NT2/D1 (cell line): ENCODE results near the gene HPCAL1.

Experiments
- DNase-seq: peaks from one replicate; pipeline ENCODE4 v3.0.0-alpha.2; 2011; ENCODE audit warnings: low read depth, low spot score
- H3K27me3 ChIP-seq: 2 replicates; pipeline ENCODE4 v1.6.0; 2011; ENCODE audit warnings: mild to moderate bottlenecking; ENCODE audit not compliant: insufficient read length, insufficient read depth
- H3K36me3 ChIP-seq: 2 replicates; pipeline ENCODE4 v1.6.1; 2011; ENCODE audit warnings: mild to moderate bottlenecking, low read length, mixed read lengths; ENCODE audit not compliant: insufficient read depth, insufficient read length
- H3K4me1 ChIP-seq: 2 replicates; pipeline ENCODE4 v1.5.1; 2011; ENCODE audit not compliant: insufficient read depth, insufficient read length
- H3K4me3 ChIP-seq: 2 replicates; pipeline ENCODE4 v1.5.1; 2011; ENCODE audit warnings: low read depth; ENCODE audit not compliant: insufficient read length
- H3K9ac ChIP-seq: 2 replicates; pipeline ENCODE4 v1.6.0; 2011; ENCODE audit warnings: low read depth; ENCODE audit not compliant: insufficient read length
- H3K9me3 ChIP-seq: 2 replicates; pipeline ENCODE4 v1.5.1; 2011; ENCODE audit warnings: mild to moderate bottlenecking, low read length; ENCODE audit not compliant: insufficient read depth
- SUZ12 ChIP-seq: IDR thresholded peaks from 2 replicates; pipeline ENCODE4 v1.6.1; 2011; ENCODE audit not compliant: insufficient read length, insufficient read depth; ENCODE audit errors: extremely low read depth
- YY1 ChIP-seq: IDR thresholded peaks from 2 replicates; pipeline ENCODE4 v1.6.1; 2011; ENCODE audit not compliant: insufficient read length, insufficient read depth
- ZNF274 ChIP-seq: IDR thresholded peaks from 2 replicates; pipeline ENCODE4 v1.6.1; 2011; ENCODE audit warnings: mild to moderate bottlenecking, low read depth, low read length

HPCAL1 gene

GRCh38 chr2:10380048-10380926 is 77.6 kb downstream of the HPCAL1 start:
- no peak for DNase-seq
- Histone ChIP-seq H3K9me3 (no peaks in the 10 kb centered on the region), H3K36me3 (no peaks in the 10 kb centered on the region), H3K27me3 (no peaks in the 10 kb centered on the region), H3K9ac (no peak overlapping the region), H3K4me1 (peaks cover 9% of the 10 kb centered on the region), H3K4me3 (no peak overlapping the region)
- TF ChIP-seq YY1 (no peak), SUZ12 (no peak), ZNF274 (no peak)

- DNase-seq: no peak
- Histone ChIP-seq H3K9me3 (no peaks in the 10 kb centered on the region), H3K4me1 (peaks cover 19% of the 10 kb centered on the region), H3K27me3 (no peaks in the 10 kb centered on the region), H3K9ac (no peak overlapping the region), H3K4me3 (no peak overlapping the region), H3K36me3 (no peaks in the 10 kb centered on the region)
- TF ChIP-seq SUZ12 (no peak), ZNF274 (no peak), YY1 (no peak)
Measured at GRCh38 chr2:10381997-10382353, 79.3 kb downstream of the HPCAL1 start.

DNA sequence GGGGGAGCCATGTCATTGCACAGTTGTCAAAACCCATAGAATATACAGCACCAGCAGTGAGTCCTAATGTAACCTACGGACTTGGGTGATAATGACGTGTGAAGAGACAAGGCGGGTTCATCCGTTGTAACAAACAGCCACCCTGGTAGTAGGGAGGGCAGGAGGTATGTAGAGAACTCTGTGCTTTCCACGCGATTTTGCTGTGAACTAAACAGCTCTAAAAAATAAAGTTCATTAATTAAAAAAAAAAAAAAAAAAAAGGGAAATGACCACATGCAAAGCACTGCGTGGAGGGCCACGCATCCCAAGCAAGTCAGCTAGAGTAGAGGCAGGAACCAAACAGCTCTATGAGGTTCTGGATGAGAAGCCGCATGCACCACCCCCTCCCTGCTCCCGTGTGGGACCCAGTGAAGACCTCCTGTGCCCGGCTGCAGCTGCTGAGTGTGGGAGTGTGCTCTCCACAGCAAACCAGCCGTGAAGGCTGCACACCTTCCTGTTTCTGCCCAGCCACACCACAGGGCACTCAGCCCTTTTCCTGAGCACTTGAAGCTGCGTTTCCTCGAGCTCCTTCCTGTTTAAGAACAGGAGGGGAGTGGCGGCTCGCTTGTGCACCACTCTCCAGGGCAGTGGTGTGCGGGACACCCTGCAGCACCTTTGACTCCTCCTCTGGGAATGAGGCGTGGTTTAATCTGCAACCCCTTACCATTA is 79.8 kb downstream of the HPCAL1 start:
- no peak for TF ChIP-seq SUZ12
- H3K4me3 ChIP-seq: no peak overlapping the region
- DNase-seq: no peak
- H3K4me1 ChIP-seq: peaks cover 20% of the 10 kb centered on the region
- H3K36me3 ChIP-seq: no peaks in the 10 kb centered on the region
- H3K27me3 ChIP-seq: no peaks in the 10 kb centered on the region
- no peaks in the 10 kb centered on the region for H3K9me3 ChIP-seq
- H3K9ac ChIP-seq: peak overlapping the region; percentile 32

DNA sequence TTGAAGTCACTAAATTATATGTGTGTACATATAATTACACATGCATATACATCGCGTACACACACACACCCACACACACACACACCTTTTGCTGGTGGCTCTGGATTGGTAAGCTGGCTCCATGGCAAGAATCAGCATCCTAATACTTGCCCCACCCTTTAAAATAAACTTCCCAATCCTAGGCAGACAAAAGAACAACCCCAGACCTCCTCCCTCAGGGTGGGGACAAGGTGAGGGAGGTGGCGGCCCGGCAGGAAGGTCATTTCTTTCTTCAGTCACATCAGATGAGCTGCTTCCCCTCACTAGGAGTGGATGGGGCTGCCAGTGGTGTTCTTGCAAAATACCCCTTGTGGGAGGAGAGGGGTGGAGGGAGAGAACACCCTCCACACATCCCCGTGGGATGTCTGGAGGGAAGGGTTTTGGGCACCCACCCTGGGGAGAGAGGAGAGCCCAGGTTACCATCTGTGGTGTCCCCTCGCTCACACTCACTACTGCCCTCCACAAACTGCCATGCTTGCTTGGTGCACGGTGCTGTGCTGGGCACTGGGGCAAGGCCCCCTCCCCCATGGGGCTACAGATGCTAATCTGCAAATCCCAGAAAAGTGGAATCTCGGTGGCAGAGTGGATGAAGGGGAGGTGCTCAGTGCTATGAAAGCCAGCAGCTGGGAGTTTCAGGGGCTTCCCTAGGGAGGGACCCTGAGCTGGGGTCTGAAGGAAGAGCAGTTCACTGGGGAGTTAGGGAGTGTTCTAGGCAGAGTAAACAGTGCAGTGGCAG is 81.4 kb downstream of the HPCAL1 start:
- Histone ChIP-seq H3K9ac (no peak overlapping the region), H3K36me3 (no peaks in the 10 kb centered on the region), H3K4me1 (peaks cover 20% of the 10 kb centered on the region), H3K9me3 (no peaks in the 10 kb centered on the region), H3K27me3 (no peaks in the 10 kb centered on the region), H3K4me3 (no peak overlapping the region)
- no peak for TF ChIP-seq ZNF274
- no peak for TF ChIP-seq YY1
- TF ChIP-seq SUZ12: no peak
- no peak for DNase-seq

- no peaks in the 10 kb centered on the region for H3K27me3 ChIP-seq
- H3K4me1 ChIP-seq: peaks cover 20% of the 10 kb centered on the region
- H3K9ac ChIP-seq: no peak overlapping the region
- no peaks in the 10 kb centered on the region for H3K9me3 ChIP-seq
- DNase-seq: no peak
- H3K36me3 ChIP-seq: no peaks in the 10 kb centered on the region
- TF ChIP-seq ZNF274: no peak
- TF ChIP-seq YY1: no peak
- TF ChIP-seq SUZ12: no peak
- no peak overlapping the region for H3K4me3 ChIP-seq
Measured at GRCh38 chr2:10385501-10385900, 82.8 kb downstream of the HPCAL1 start.

- peaks cover 20% of the 10 kb centered on the region for H3K4me1 ChIP-seq
- DNase-seq: no peak
- H3K4me3 ChIP-seq: no peak overlapping the region
- H3K27me3 ChIP-seq: no peaks in the 10 kb centered on the region
- H3K9ac ChIP-seq: no peak overlapping the region
- H3K36me3 ChIP-seq: no peaks in the 10 kb centered on the region
- no peaks in the 10 kb centered on the region for H3K9me3 ChIP-seq
- TF ChIP-seq ZNF274 (no peak), YY1 (no peak), SUZ12 (no peak)
Measured at GRCh38 chr2:10385933-10386773, 83.4 kb downstream of the HPCAL1 start.
